Ishikawa (cell line): Measurements from ENCODE around the gene SART3.

ENCODE experiments used
- CEBPB ChIP-seq: IDR thresholded peaks from 2 replicates; pipeline ENCODE4 v1.6.1; 2012
- CREB1 ChIP-seq: IDR thresholded peaks from 2 replicates; pipeline ENCODE4 v1.6.1; 2012; ENCODE audit warnings: low read depth
- EP300 ChIP-seq: IDR thresholded peaks from 2 replicates; pipeline ENCODE4 v1.6.1; 2012; ENCODE audit warnings: borderline replicate concordance
- FOXM1 ChIP-seq: IDR thresholded peaks from 2 replicates; pipeline ENCODE4 v1.6.1; 2012; ENCODE audit warnings: low read depth, borderline replicate concordance
- NFIC ChIP-seq: IDR thresholded peaks from 2 replicates; pipeline ENCODE4 v1.6.1; 2012
- RAD21 ChIP-seq: IDR thresholded peaks from 2 replicates; pipeline ENCODE4 v1.6.1; 2012; ENCODE audit warnings: low read depth

DNA sequence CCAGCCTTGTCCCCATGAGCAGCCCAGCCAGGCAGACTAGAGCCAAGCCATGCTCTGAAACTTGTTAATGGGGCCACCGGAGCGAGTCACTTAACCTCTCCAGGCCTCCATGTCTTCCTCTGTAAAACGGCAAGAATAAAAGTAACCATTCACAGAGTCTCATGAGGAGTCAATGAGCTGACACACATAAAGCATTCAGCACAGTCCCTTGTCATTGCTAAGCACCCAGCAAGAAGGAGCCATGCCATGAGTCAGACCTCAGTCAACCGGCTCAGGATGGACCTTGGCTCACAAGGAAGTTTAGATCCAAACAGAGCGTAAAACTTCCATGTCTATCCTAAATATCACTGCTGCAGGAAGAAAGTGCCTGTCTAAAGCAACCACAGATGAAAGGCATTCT is 35.3 kb downstream of the SART3 start:
- TF ChIP-seq NFIC (no peak), CEBPB (no peak), EP300 (no peak), RAD21 (no peak), CREB1 (no peak), FOXM1 (no peak)
